GM19468 (cell line): ENCODE data around the gene SOBP.
"Not testable (repeated sequence)": the region's sequence is repeated elsewhere in the genome, so short reads cannot be mapped to it uniquely, and the experiment has no call there.

Experiments used
- ATAC-seq: cut with Tn5 transposase; IDR thresholded peaks from one replicate; pipeline ENCODE4 v1.9.1; 2021; ENCODE audit warnings: mild to moderate bottlenecking, moderate library complexity, moderate number of reproducible peaks; ENCODE audit not compliant: unreplicated experiment; ENCODE audit errors: extremely low read depth

The SOBP gene

GRCh38 chr6:107546691-107547450, 57.0 kb downstream of the SOBP start:
- ATAC-seq = no peak

GRCh38 chr6:107547451-107547840, 57.5 kb downstream of the SOBP start:
- no peak for ATAC-seq

GRCh38 chr6:107550241-107550840, 60.4 kb downstream of the SOBP start:
- no peak for ATAC-seq

- no peak for ATAC-seq
These were observed 61.0 kb downstream of the SOBP start for GRCh38 chr6:107550906-107551305.

GRCh38 chr6:107553121-107553520, 63.2 kb downstream of the SOBP start:
- ATAC-seq = not testable (repeated sequence)

GRCh38 chr6:107554326-107554725, 64.4 kb downstream of the SOBP start:
- no peak for ATAC-seq

GRCh38 chr6:107554918-107555317, 65.0 kb downstream of the SOBP start:
- no peak for ATAC-seq

GRCh38 chr6:107555449-107555848, 65.5 kb downstream of the SOBP start:
- no peak for ATAC-seq

GRCh38 chr6:107556082-107556481, 66.2 kb downstream of the SOBP start:
- ATAC-seq = no peak

GRCh38 chr6:107557698-107558097, 67.8 kb downstream of the SOBP start:
- no peak for ATAC-seq

- ATAC-seq = no peak
These were observed 70.7 kb downstream of the SOBP start for GRCh38 chr6:107560657-107561056.

GRCh38 chr6:107561306-107561705, 71.4 kb downstream of the SOBP start:
- no peak for ATAC-seq

- ATAC-seq = no peak
These were observed 74.0 kb downstream of the SOBP start for GRCh38 chr6:107563694-107564588.

GRCh38 chr6:107564589-107564951, 74.7 kb downstream of the SOBP start:
- ATAC-seq = no peak

- ATAC-seq = no peak
These were observed 75.3 kb downstream of the SOBP start for GRCh38 chr6:107565165-107565723.

GRCh38 chr6:107567643-107568042, 77.7 kb downstream of the SOBP start:
- no peak for ATAC-seq

- no peak for ATAC-seq
These were observed 79.6 kb downstream of the SOBP start for GRCh38 chr6:107569473-107569872.

- no peak for ATAC-seq
These were observed 81.4 kb downstream of the SOBP start for GRCh38 chr6:107571354-107571753.

- no peak for ATAC-seq
These were observed 83.0 kb downstream of the SOBP start for GRCh38 chr6:107572886-107573285.

GRCh38 chr6:107574856-107575255, 84.9 kb downstream of the SOBP start:
- no peak for ATAC-seq

GRCh38 chr6:107576852-107577251, 86.9 kb downstream of the SOBP start:
- ATAC-seq = no peak
